AG10803 (cell line): ENCODE data around the gene ATG4B.

Source experiments
- DNase-seq: peaks from one replicate; pipeline ENCODE4 v3.0.0; 2010; ENCODE audit warnings: low read depth
- H3K4me3 ChIP-seq: 2 replicates; pipeline ENCODE4 v1.5.1; 2011; ENCODE audit warnings: mild to moderate bottlenecking, low read length, control low read depth
- TF ChIP-seq, protein P1 (sequence below): conservative IDR thresholded peaks from 2 replicates; pipeline ENCODE4 v1.5.1; 2011; ENCODE audit warnings: mild to moderate bottlenecking, low read length, control low read depth, inconsistent platforms

The ATG4B gene

DNA sequence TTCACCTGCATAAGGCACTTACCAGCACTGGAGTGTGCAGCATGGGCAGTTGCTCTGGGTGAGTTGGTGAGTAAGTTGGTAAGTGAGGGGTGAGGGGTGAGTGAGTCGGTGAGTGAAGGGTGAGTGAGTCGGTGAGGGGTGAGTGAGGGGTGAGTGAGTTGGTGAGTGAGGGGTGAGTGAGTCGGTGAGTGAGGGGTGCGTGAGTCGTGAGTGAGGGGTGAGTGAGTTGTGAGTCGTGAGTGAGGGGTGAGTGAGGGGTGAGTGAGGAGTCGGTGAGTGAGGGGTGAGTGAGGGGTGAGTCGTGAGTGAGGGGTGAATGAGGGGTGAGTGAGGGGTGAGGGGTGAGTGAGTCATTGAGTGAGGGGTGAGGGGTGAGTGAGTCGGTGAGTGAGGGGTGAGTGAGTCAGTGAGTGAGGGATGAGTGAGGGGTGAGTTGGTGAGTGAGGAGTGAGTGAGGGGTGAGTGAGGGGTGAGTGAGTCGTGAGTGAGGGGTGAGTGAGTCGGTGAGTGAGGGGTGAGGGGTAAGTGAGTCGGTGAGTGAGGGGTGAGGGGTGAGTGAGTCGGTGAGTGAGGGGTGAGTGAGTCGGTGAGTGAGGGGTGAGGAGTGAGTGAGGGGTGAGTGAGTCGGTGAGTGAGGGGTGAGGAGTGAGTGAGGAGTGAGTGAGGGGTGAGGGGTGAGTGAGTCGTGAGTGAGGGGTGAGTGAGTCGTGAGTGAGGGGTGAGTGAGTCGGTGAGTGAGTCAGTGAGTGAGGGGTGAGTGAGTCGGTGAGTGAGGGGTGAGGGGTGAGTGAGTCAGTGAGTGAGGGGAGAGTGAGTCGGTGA is 17.7 kb upstream of the ATG4B start:
- H3K4me3 ChIP-seq, result no peak overlapping the region
- TF ChIP-seq, protein P1, sequence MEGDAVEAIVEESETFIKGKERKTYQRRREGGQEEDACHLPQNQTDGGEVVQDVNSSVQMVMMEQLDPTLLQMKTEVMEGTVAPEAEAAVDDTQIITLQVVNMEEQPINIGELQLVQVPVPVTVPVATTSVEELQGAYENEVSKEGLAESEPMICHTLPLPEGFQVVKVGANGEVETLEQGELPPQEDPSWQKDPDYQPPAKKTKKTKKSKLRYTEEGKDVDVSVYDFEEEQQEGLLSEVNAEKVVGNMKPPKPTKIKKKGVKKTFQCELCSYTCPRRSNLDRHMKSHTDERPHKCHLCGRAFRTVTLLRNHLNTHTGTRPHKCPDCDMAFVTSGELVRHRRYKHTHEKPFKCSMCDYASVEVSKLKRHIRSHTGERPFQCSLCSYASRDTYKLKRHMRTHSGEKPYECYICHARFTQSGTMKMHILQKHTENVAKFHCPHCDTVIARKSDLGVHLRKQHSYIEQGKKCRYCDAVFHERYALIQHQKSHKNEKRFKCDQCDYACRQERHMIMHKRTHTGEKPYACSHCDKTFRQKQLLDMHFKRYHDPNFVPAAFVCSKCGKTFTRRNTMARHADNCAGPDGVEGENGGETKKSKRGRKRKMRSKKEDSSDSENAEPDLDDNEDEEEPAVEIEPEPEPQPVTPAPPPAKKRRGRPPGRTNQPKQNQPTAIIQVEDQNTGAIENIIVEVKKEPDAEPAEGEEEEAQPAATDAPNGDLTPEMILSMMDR, result no peak
- DNase-seq, result no peak

GRCh38 chr2:241620419-241620769 is 17.1 kb upstream of the ATG4B start:
- DNase-seq, result peak; percentile 17
- TF ChIP-seq, protein P1, result no peak
- no peak overlapping the region for H3K4me3 ChIP-seq

- DNase-seq, result no peak
- TF ChIP-seq, protein P1, result no peak
- H3K4me3 ChIP-seq, result no peak overlapping the region
Observed at GRCh38 chr2:241627675-241628074, 9.8 kb upstream of the ATG4B start.

DNA sequence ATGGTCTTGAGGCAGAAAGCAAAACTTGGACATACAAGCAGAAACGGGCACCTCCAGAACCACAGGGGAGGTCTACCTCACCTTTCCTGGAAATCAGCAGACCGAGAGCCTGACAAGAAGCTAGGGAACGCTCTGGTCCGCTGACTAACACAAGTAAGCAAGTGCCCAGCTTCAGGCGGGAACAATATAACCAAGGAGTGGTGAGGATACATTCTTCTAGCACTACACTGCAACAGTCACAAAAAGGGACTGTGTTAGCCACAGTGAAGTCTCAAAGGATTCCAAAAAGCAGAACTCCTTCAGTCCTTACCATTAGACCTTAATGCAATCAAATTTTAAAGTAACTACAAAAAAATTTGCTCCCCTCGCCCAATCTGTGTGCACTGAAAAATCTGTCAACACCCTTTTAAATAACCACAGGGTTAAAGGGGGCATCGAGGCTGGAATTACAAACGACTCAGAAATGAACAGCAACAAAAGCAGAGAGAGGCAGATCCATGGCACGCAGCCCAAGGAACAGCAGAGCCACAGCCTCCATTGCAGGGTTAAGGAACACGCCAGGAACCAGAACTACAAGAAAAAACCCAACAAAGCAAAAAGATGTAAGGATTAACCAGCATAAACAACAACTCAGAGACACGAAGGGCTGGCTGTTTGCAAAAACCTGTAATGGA is 7.6 kb upstream of the ATG4B start:
- DNase-seq, result no peak
- TF ChIP-seq, protein P1, result no peak

DNA sequence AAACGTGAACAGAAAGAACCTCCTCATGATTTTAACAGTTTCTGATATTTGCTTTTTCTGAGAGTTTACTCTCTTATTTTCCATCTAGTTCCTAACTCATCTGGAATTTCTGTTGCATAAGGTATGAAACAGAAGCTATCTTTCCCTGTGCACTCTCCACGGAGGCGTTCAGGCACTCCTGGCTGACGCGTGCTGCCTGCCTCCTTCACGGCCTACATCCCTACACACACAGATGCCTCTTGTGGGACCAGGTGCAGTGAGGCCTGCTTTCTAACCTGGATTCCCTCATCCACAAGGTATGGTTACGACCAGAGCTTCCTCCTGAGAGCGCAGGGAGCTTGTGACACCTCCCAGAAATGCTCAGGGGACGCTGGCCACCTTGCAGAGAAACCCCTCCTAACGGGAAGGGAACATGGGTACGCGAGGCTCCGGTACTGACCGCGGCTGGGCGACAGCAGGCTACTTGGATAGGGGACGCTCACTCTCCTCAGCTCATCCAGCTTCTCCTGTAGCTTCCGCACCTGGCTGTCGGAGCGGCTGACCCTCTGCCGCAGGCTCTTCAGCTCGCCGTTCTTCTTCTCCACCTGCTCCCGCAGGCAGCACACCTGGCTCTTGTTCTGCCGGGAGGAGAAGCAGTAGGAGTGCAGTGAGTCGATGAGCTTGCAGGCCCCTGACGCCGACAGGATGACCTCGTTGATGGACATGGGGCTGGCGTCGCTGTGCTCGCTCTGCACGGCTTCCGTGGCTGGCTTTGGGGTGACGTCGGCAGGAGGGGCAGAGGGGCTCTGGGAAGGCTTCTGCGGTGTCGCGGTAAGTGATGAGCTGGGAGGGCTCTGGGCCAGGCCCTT is 4.8 kb upstream of the ATG4B start:
- TF ChIP-seq, protein P1, result no peak
- no peak overlapping the region for H3K4me3 ChIP-seq
- DNase-seq, result no peak

More for the DNA sequence above, 7.6 kb upstream of the ATG4B start:
- H3K4me3 ChIP-seq, result no peak overlapping the region

DNA sequence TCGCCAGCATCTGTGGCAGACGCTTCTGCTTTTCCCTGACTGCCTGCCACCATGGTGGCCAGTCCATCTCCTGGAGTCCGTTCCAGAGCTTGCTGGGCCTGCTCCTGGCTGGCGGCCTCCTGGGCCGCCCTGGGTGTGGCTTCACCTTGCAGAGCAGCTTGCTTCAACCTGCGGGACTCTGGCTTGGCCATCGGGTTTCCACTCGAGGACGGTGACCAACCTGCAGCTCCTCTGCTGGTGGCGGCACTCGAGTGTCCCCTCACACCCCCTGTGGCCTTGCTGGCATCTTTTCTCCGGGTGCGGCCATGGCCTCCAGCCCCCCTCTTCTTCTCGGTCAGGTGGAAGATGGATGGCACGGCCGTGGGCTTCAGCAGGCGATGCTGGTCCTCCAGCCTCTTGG is 3.9 kb upstream of the ATG4B start:
- TF ChIP-seq, protein P1, result no peak
- no peak for DNase-seq
- H3K4me3 ChIP-seq, result no peak overlapping the region
